Measurements from ENCODE around the gene IMPDH1.
"Not testable (repeated sequence)": the region's sequence is repeated elsewhere in the genome, so short reads cannot be mapped to it uniquely, and the experiment has no call there.

Gene IMPDH1

DNA sequence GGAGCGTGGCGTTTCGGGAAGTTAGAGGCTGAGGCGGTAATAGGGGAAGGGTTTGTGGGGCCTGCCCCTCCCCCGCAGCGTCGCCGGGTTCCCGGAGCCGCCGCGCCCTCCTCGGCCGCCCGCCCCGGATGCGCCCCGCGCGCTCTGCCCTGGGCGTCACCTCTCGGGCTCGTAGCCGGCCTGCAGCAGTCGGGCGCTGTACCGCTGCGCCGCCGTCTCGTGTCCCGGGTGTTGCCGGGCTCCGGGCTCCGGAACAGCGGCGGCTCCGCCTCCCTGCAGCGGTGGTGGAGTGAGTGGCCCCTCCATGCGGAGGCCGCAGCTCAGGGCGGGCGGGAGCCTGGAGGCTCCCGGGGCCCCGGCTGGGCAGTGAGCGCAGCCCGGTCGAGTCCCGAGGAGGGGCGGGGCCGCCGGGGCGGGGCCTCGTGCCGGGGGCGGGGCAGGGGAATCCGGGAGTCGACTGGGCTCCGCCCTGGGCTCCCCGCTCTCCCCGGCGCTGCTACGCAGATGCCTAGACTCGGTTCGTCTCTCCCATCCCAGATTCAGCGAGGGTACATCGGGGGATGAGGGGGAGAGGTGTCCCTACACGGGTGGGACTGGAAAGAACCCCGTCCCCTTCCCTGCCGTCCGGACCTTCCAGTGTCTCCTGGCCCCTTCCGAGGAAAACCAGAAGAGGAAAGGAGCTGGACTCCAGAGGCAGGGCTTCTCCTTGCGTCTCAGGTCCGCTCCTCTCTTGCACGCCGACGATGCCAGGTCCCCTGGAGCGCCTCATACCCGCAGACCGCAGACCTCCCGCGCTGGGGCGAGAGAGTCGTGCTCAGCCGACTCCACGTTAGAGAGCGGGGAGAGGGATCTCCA lies at the start of gene IMPDH1:
Gene IMPDH1 (minus strand): TSS at position 387 of the 855 bp plus-strand sequence. CDS start 81 bp downstream, at position 306.
- H3K27me3 ChIP-seq (ENCODE audit: control insufficient read depth, insufficient read depth, low read length), result no peaks in the 10 kb centered on the region
- no peaks in the 10 kb centered on the region for H3K36me3 ChIP-seq (ENCODE audit: control insufficient read depth, insufficient read depth, low read length)
- peak within 1 kb of the TSS; percentile 95 for H3K4me3 ChIP-seq (ENCODE audit: low read length)
- peaks cover 15% of the 10 kb centered on the region for H3K4me1 ChIP-seq (ENCODE audit: control insufficient read depth, insufficient read depth, low read length)
- peak within 1 kb of the TSS; percentile 87 for H3K27ac ChIP-seq (ENCODE audit: low read depth, low read length)
- H3K9ac ChIP-seq (ENCODE audit: low read length), result peak within 1 kb of the TSS; percentile 69

DNA sequence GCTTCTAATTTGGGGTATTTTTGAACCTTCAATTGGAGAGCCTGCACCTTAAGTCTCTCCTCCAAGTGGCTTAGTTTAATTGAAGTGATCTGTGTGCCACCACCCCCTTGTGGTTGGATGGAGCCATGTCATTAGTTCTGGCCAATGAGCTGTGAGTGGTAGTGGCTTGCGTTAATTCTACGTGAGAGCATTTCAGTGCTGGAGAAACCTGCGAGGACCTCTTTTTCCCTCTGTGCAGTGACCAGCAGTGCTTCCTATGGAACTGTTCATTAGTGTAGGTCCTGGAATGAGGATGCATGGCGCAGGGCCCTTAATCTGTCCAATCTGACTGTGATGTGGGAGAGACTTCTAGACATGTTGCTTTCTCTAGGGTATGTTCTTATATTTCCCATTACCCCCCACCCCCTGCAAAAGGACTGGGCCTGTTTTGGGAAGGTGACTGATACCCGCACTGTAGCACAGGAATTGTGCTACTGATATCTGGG lies 49.7 kb upstream of the IMPDH1 start:
- Histone ChIP-seq H3K9ac (ENCODE audit: low read length) (no peak overlapping the region), H3K4me1 (ENCODE audit: control insufficient read depth, insufficient read depth, low read length) (peaks cover 8% of the 10 kb centered on the region), H3K27ac (ENCODE audit: low read depth, low read length) (no peak overlapping the region), H3K27me3 (ENCODE audit: control insufficient read depth, insufficient read depth, low read length) (no peaks in the 10 kb centered on the region), H3K36me3 (ENCODE audit: control insufficient read depth, insufficient read depth, low read length) (no peaks in the 10 kb centered on the region), H3K4me3 (ENCODE audit: low read length) (no peak overlapping the region)

DNA sequence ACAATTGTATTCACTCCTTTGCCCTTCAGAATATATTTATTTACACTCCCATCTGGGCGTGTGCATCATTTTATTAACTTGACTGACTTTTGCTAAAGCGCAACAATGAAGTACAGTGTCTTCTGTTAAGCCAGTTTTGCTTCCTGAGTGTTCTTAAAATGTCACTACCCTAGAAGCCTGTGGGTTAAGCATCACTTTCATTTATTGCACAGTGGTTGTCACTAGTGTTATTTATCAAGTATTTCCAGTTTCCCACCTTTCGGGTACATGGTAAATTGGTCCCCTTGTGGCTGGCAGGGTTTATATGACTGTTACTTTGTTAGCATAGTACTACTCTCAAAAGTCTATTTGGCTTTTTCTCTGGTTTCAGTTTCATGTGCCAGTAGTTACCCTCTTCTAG lies 49.2 kb upstream of the IMPDH1 start:
- Histone ChIP-seq H3K4me3 (ENCODE audit: low read length) (no peak overlapping the region), H3K36me3 (ENCODE audit: control insufficient read depth, insufficient read depth, low read length) (no peaks in the 10 kb centered on the region), H3K4me1 (ENCODE audit: control insufficient read depth, insufficient read depth, low read length) (peaks cover 11% of the 10 kb centered on the region), H3K9ac (ENCODE audit: low read length) (no peak overlapping the region), H3K27ac (ENCODE audit: low read depth, low read length) (no peak overlapping the region), H3K27me3 (ENCODE audit: control insufficient read depth, insufficient read depth, low read length) (no peaks in the 10 kb centered on the region)

DNA sequence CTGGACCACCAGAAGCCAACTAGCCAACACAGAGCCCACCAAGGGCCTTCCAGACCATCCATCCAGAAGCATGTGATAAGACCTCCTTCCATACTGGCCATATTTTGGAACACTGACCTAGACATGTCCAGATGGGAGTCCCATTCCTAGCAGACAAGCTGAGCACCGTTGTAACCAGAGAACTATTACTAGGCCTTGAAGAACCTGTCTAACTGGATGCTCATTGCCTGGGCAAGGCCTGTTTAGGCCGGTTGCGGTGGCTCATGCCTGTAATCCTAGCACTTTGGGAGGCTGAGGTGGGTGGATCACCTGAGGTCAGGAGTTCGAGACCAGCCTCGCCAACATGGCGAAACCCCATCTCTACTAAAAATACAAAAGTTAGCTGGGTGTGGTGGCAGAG lies 47.6 kb upstream of the IMPDH1 start:
- H3K27ac ChIP-seq (ENCODE audit: low read depth, low read length); H3K36me3 ChIP-seq (ENCODE audit: control insufficient read depth, insufficient read depth, low read length); H3K9ac ChIP-seq (ENCODE audit: low read length); H3K4me3 ChIP-seq (ENCODE audit: low read length); H3K27me3 ChIP-seq (ENCODE audit: control insufficient read depth, insufficient read depth, low read length): not testable (repeated sequence)
- H3K4me1 ChIP-seq (ENCODE audit: control insufficient read depth, insufficient read depth, low read length), result peaks cover 15% of the 10 kb centered on the region

DNA sequence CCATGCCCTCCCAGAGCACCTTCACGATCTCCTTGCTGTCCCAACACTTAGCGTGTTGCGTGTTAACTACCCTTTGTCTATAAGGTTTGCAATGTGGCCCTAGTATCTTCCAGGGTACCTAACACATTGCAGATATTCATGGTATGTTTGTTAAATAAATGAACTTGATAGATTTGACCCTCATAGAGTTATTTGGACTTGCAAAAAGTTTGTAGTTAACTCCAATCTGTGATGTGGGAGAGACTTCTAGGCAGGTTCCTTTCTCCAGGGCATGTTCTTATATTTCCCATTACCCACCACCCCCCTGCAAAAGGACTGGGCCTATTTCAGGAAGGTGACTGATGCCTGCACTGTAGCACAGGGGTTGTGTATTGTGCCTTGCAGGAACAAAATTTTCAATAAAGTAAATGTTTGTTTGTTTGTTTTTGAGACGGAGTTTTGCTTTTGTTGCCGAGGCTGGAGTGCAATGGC lies 46.5 kb upstream of the IMPDH1 start:
- H3K9ac ChIP-seq (ENCODE audit: low read length), result peak overlapping the region; percentile 25
- H3K4me3 ChIP-seq (ENCODE audit: low read length), result peak overlapping the region; percentile 89
- H3K27me3 ChIP-seq (ENCODE audit: control insufficient read depth, insufficient read depth, low read length), result no peaks in the 10 kb centered on the region
- H3K4me1 ChIP-seq (ENCODE audit: control insufficient read depth, insufficient read depth, low read length), result peaks cover 15% of the 10 kb centered on the region
- peak overlapping the region; percentile 45 for H3K27ac ChIP-seq (ENCODE audit: low read depth, low read length)
- H3K36me3 ChIP-seq (ENCODE audit: control insufficient read depth, insufficient read depth, low read length), result no peaks in the 10 kb centered on the region

DNA sequence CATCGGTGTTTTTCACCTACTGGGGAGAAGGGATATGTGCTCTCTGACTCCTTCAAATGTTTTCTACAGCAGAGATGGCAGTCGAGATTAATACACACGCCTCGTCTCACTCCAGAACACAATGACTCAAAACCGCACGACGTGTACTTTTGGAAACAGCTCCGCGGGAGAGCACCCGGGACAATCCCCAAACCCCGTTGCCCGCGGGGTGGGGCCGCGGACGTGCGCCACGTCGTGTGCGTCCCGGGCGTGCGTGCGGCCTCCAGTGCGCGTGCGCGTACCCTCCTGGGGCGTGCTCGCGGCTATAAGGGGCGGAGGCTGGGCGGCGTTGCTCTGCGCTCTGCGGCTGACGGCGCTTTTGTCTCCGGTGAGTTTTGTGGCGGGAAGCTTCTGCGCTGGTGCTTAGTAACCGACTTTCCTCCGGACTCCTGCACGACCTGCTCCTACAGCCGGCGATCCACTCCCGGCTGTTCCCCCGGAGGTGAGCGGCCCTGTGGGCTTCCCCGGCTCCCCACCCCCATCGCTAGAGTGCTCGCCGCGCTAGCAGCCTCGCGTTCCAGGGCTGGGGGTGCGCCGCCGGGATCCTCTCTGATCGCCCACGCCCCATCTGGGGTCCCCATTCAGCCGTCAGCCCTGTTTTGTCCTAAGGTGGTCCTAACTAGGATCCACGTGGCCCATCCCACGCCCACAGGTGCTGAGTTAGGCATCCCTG lies 45.9 kb upstream of the IMPDH1 start, which contains the start of gene HILPDA:
Gene HILPDA (plus strand): TSS at position 336 of the 712 bp plus-strand sequence. CDS start 1,391 bp downstream, outside the sequence.
- Histone ChIP-seq H3K36me3 (ENCODE audit: control insufficient read depth, insufficient read depth, low read length) (no peaks in the 10 kb centered on the region), H3K27ac (ENCODE audit: low read depth, low read length) (peak within 1 kb of the TSS; percentile 85), H3K9ac (ENCODE audit: low read length) (peak within 1 kb of the TSS; percentile 25), H3K27me3 (ENCODE audit: control insufficient read depth, insufficient read depth, low read length) (no peaks in the 10 kb centered on the region), H3K4me1 (ENCODE audit: control insufficient read depth, insufficient read depth, low read length) (peaks cover 15% of the 10 kb centered on the region), H3K4me3 (ENCODE audit: low read length) (peak within 1 kb of the TSS; percentile 89)

DNA sequence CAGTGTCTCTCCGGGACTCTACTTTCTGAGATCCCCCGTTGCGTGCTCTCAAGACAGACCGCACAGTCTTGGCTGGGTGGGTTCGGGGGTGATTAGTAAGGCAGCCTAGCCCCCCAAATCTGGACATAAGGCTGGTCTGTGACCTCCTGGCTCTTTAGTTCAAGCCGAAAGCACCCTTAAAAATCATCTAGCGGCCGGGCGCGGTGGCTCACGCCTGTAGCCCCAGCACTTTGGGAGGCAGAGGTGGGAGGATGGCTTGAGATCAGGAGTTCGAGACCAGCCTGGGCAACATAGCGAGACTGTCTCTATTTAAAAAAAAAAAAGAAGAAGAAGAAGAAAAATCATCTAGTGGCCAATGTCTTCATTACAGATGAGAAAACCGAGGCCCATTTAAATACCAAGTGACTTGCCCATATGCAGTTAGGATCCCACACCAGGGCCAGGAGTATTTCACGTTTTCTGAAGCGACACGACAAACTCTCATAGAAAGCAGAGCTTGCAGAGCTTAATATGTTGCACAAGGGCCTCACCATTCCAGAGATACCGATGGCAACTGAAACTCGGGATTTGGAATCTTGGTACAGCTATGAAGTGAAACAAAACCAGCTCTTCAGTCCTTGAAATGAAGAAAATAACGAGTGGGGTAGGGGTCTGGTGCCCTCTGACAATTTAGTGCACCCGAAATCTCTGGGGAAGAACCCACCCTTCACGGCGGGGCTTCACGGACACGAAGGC lies 45.2 kb upstream of the IMPDH1 start:
- Histone ChIP-seq H3K27ac (ENCODE audit: low read depth, low read length) (peak overlapping the region; percentile 85), H3K4me3 (ENCODE audit: low read length) (peak overlapping the region; percentile 89), H3K9ac (ENCODE audit: low read length) (peak overlapping the region; percentile 2), H3K4me1 (ENCODE audit: control insufficient read depth, insufficient read depth, low read length) (peaks cover 15% of the 10 kb centered on the region), H3K27me3 (ENCODE audit: control insufficient read depth, insufficient read depth, low read length) (no peaks in the 10 kb centered on the region), H3K36me3 (ENCODE audit: control insufficient read depth, insufficient read depth, low read length) (no peaks in the 10 kb centered on the region)

DNA sequence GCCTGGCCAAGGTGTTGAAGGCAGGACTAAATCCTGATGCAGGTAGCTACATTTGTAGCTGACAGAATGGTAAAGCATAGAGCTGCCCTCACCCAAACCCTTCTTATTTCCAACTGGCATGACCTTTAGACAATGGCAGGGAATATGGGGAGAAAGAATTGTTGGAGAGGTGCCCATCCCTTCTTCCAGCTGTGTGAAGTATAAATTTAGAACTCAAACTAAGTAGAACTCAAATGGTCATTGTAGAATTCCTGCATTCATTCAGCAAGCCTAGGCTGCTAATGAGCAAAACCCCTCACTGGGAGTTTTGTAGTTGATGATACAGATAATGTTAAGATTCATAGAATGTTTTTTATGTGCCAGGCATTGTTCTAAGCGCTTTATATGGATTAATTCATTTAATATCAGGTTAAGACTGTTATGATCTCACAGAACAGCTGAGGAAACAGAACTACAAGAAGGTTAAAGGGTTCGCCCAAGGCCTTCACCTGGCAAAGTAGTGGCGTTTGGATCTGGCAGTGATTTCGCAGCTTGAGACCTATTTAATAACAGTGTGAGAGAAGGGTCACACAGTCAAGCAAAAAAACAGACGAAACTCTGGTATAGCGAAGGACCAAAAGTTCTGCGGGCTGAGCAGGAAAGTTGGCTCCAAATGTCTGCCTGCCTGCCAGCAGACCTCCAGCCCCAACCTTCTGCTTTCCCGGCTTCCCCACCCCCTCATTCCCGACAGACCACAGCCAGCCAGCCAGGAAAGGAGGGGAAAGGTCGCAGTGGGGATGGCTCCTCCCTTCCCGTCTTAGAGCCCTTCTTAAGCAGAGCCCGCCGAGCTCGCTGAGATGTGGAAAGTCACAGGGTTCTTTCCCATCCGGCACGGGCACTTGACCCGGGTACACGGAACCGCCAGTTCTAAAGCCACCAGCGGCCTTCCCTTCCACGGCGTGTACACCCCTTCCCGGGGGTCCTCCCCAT lies 44.3 kb upstream of the IMPDH1 start:
- Histone ChIP-seq H3K4me1 (ENCODE audit: control insufficient read depth, insufficient read depth, low read length) (peaks cover 15% of the 10 kb centered on the region), H3K36me3 (ENCODE audit: control insufficient read depth, insufficient read depth, low read length) (no peaks in the 10 kb centered on the region), H3K27ac (ENCODE audit: low read depth, low read length) (peak overlapping the region; percentile 85), H3K27me3 (ENCODE audit: control insufficient read depth, insufficient read depth, low read length) (no peaks in the 10 kb centered on the region), H3K4me3 (ENCODE audit: low read length) (peak overlapping the region; percentile 44), H3K9ac (ENCODE audit: low read length) (peak overlapping the region; percentile 24)

DNA sequence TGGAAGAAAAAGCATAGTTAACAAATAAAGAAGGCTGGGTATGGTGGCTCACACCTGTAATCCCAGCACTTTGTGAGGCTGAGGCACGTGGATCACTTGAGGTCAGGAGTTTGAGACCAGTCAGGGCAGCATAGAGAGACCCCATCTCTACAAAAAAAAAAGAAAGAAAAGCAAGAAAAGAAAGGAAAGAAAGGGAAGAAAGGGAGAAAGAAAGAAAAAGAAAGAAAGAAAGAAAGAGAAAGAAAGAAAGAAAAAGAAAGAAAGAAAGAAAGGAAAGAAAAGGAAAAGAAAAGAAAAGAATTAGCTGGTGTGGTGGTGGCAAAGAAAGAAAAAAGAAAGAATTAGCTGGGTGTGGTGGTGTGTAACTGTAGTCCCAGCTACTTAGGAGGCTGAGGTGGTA lies 42.8 kb upstream of the IMPDH1 start:
- Histone ChIP-seq H3K27me3 (ENCODE audit: control insufficient read depth, insufficient read depth, low read length) (no peaks in the 10 kb centered on the region), H3K4me1 (ENCODE audit: control insufficient read depth, insufficient read depth, low read length) (peaks cover 15% of the 10 kb centered on the region), H3K9ac (ENCODE audit: low read length) (no peak overlapping the region), H3K4me3 (ENCODE audit: low read length) (no peak overlapping the region), H3K27ac (ENCODE audit: low read depth, low read length) (no peak overlapping the region), H3K36me3 (ENCODE audit: control insufficient read depth, insufficient read depth, low read length) (no peaks in the 10 kb centered on the region)

DNA sequence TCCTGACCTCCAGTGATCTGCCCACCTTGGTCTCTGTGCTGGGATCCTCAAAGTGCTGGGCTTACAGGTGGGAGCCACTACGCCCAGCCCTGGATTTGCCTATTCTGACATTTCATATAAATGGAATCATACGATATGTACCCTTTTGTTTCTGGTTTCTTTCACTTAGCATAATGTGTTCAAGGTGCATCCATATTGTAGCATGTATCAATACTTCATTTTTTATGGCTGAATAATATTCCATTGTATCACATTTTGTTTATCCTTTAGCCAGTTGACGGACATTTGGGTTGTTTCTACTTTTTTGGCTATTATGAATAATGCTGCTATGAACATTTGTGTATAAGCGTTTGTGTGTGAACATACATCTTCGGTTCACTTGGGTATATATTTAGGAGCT lies 41.1 kb upstream of the IMPDH1 start:
- Histone ChIP-seq H3K4me3 (ENCODE audit: low read length) (no peak overlapping the region), H3K36me3 (ENCODE audit: control insufficient read depth, insufficient read depth, low read length) (no peaks in the 10 kb centered on the region), H3K4me1 (ENCODE audit: control insufficient read depth, insufficient read depth, low read length) (peaks cover 15% of the 10 kb centered on the region), H3K27me3 (ENCODE audit: control insufficient read depth, insufficient read depth, low read length) (no peaks in the 10 kb centered on the region), H3K9ac (ENCODE audit: low read length) (no peak overlapping the region), H3K27ac (ENCODE audit: low read depth, low read length) (no peak overlapping the region)

DNA sequence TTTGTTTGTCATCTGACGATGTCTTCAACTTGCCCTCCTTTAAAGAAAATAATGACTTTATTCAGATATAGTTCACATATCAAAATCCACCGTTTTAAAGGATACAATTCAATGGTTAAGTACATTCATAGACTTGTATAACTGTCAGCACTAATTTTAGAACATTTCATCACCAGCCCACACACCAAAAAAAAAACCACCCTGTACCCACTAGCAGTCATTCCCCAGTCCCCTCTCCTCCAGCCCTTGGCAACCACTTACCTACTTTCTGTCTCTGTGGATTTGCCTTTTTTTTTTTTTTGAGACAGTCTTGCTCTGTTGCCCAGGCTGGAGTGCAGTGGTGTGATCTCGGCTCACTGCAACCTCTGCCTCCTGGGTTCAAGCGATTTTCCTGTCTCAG lies 40.6 kb upstream of the IMPDH1 start:
- Histone ChIP-seq H3K9ac (ENCODE audit: low read length) (no peak overlapping the region), H3K4me3 (ENCODE audit: low read length) (no peak overlapping the region), H3K4me1 (ENCODE audit: control insufficient read depth, insufficient read depth, low read length) (peaks cover 15% of the 10 kb centered on the region), H3K27me3 (ENCODE audit: control insufficient read depth, insufficient read depth, low read length) (no peaks in the 10 kb centered on the region), H3K27ac (ENCODE audit: low read depth, low read length) (no peak overlapping the region), H3K36me3 (ENCODE audit: control insufficient read depth, insufficient read depth, low read length) (no peaks in the 10 kb centered on the region)
